ENCODE data around the gene ELOB. TPM values are rescaled to one million over a fixed set of nuclear protein-coding genes. Genes with fewer than 3 reads are reported as not detected.

ELOB gene
- total RNA-seq, 1 donor from 2014 or later, result 402 TPM

- H3K4me2 ChIP-seq, result no peak overlapping the region
- no peaks in the 10 kb centered on the region for H3K9me3 ChIP-seq (ENCODE audit: low read depth)
- TF ChIP-seq EZH2 (IDR thresholded peaks at IDR 0.05) (no peak), EZH2phosphoT487 (IDR thresholded peaks at IDR 0.05) (no peak), CTCF (IDR thresholded peaks at IDR 0.05) (no peak)
- H3K27me3 ChIP-seq, result no peaks in the 10 kb centered on the region
- Mint-ChIP-seq H3K4me1 (peaks cover 5% of the 10 kb centered on the region), H3K4me3 (no peak overlapping the region), H3K36me3 (peaks cover 2% of the 10 kb centered on the region), H3K27me3 (ENCODE audit: insufficient read depth, low read depth) (peaks cover 6% of the 10 kb centered on the region), H3K27ac (no peak overlapping the region), H3K9me3 (peaks cover 8% of the 10 kb centered on the region)
- DNase-seq (ENCODE audit: low spot score), result no peak
- no peak overlapping the region for H2AFZ ChIP-seq (replicated peaks)
- H3K4me1 ChIP-seq, result peaks cover 14% of the 10 kb centered on the region
- H3K36me3 ChIP-seq, result no peaks in the 10 kb centered on the region
- H3K79me2 ChIP-seq (ENCODE audit: low read depth), result no peaks in the 10 kb centered on the region
- peaks cover 11% of the 10 kb centered on the region for H3F3A ChIP-seq (ENCODE audit: low read depth)
- no peak overlapping the region for H3K4me3 ChIP-seq
- H4K20me1 ChIP-seq (ENCODE audit: low read depth), result no peaks in the 10 kb centered on the region
- H3K27ac ChIP-seq, result no peak overlapping the region
- no peak overlapping the region for H3K9ac ChIP-seq
Observed at GRCh38 chr16:2798723-2799204, 21.7 kb upstream of the ELOB start.

- H4K20me1 ChIP-seq (ENCODE audit: low read depth), result no peaks in the 10 kb centered on the region
- peaks cover 8% of the 10 kb centered on the region for H3K27me3 ChIP-seq
- H3K36me3 ChIP-seq, result no peaks in the 10 kb centered on the region
- peaks cover 6% of the 10 kb centered on the region for H3K27me3 Mint-ChIP-seq (ENCODE audit: insufficient read depth, low read depth)
- no peak for TF ChIP-seq CTCF (IDR thresholded peaks at IDR 0.05)
- H3K9ac ChIP-seq, result no peak overlapping the region
- H2AFZ ChIP-seq (replicated peaks), result peak overlapping the region; percentile 48
- no peak overlapping the region for H3K27ac ChIP-seq
- peak overlapping the region; percentile 49 for H3K4me2 ChIP-seq
- H3K4me1 ChIP-seq, result peaks cover 14% of the 10 kb centered on the region
- no peak for DNase-seq (ENCODE audit: low spot score)
- peaks cover 5% of the 10 kb centered on the region for H3K4me1 Mint-ChIP-seq
- H3K4me3 Mint-ChIP-seq, result peak overlapping the region; percentile 8
- H3F3A ChIP-seq (ENCODE audit: low read depth), result peaks cover 11% of the 10 kb centered on the region
- no peaks in the 10 kb centered on the region for H3K36me3 Mint-ChIP-seq
- no peaks in the 10 kb centered on the region for H3K9me3 ChIP-seq (ENCODE audit: low read depth)
- H3K27ac Mint-ChIP-seq, result no peak overlapping the region
- no peaks in the 10 kb centered on the region for H3K9me3 Mint-ChIP-seq
- H3K79me2 ChIP-seq (ENCODE audit: low read depth), result no peaks in the 10 kb centered on the region
- no peak overlapping the region for H3K4me3 ChIP-seq
Observed at GRCh38 chr16:2795395-2796143, 18.5 kb upstream of the ELOB start.

GRCh38 chr16:2792940-2793339 lies 15.9 kb upstream of the ELOB start:
- Histone ChIP-seq H3K4me2 (no peak overlapping the region), H2AFZ (replicated peaks) (no peak overlapping the region), H3K27me3 (peaks cover 8% of the 10 kb centered on the region), H3K27ac (no peak overlapping the region), H3K4me3 (no peak overlapping the region), H3K4me1 (peaks cover 21% of the 10 kb centered on the region), H3K79me2 (ENCODE audit: low read depth) (no peaks in the 10 kb centered on the region), H3F3A (ENCODE audit: low read depth) (peaks cover 18% of the 10 kb centered on the region), H4K20me1 (ENCODE audit: low read depth) (no peaks in the 10 kb centered on the region), H3K9ac (no peak overlapping the region), H3K9me3 (ENCODE audit: low read depth) (no peaks in the 10 kb centered on the region), H3K36me3 (no peaks in the 10 kb centered on the region)
- DNase-seq (ENCODE audit: low spot score), result no peak
- Mint-ChIP-seq H3K36me3 (no peaks in the 10 kb centered on the region), H3K27me3 (ENCODE audit: insufficient read depth, low read depth) (peaks cover 6% of the 10 kb centered on the region), H3K9me3 (no peaks in the 10 kb centered on the region), H3K4me3 (no peak overlapping the region), H3K27ac (no peak overlapping the region), H3K4me1 (peaks cover 17% of the 10 kb centered on the region)
- TF ChIP-seq CTCF (IDR thresholded peaks at IDR 0.05), result no peak
- TF ChIP-seq EZH2 (IDR thresholded peaks at IDR 0.05), result no peak
- TF ChIP-seq EZH2phosphoT487 (IDR thresholded peaks at IDR 0.05), result no peak

Measured in neural progenitor cell (in vitro differentiated cells).